Ovary (tissue), 9 donors: ENCODE results near the gene TXNDC17. TPM values are rescaled to one million over a fixed set of nuclear protein-coding genes. Genes with fewer than 3 reads are reported as not detected.

Source experiments
- DNase-seq, 5 donors: peaks; one replicate each; pipeline ENCODE4 v3.0.0-alpha.2; 2019 to 2020
- H3K27ac ChIP-seq, 2 donors: fragments of 200-600 bp; one replicate each; pipeline versions ENCODE4 v1.5.1 to v1.8.0; 2019 to 2022
- H3K27me3 ChIP-seq: fragments of 200-600 bp; one replicate; pipeline ENCODE4 v1.8.0; 2022
- H3K36me3 ChIP-seq: fragments of 200-600 bp; sonication (generic); one replicate; pipeline ENCODE4 v1.5.1; 2019
- H3K4me1 ChIP-seq: one replicate; pipeline ENCODE4 v1.8.1; 2013; ENCODE audit warnings: mild to moderate bottlenecking, moderate library complexity; ENCODE audit not compliant: insufficient read depth
- H3K4me3 ChIP-seq: fragments of 200-600 bp; sonication (generic); one replicate; pipeline ENCODE4 v1.5.1; 2017
- H3K9me3 ChIP-seq, 2 donors: fragments of 200-600 bp in 1 of 2; sonication (generic) in 1 of 2; one replicate each; pipeline versions ENCODE4 v1.5.1 to v1.8.1; 2013 to 2019; ENCODE audit warnings: mild to moderate bottlenecking in 1 of 2, moderate library complexity in 1 of 2
- CTCF ChIP-seq, 3 donors: fragments of 450-650 bp in 2 of 3; fragments of 200-600 bp in 1 of 3; IDR thresholded peaks; one replicate each; pipeline versions ENCODE4 v1.5.1 to v1.8.0; 2016 to 2022; ENCODE audit warnings: antibody characterized with exemption in 3 of 3, mild to moderate bottlenecking in 1 of 3
- EP300 ChIP-seq: sonication (generic); formaldehyde crosslinking; IDR thresholded peaks from one replicate; pipeline ENCODE4 v1.6.1; 2017; ENCODE audit warnings: antibody characterized with exemption
- POLR2A ChIP-seq: fragments of 450-650 bp; IDR thresholded peaks from one replicate; pipeline ENCODE4 v1.6.1; 2017; ENCODE audit warnings: antibody characterized with exemption, mild to moderate bottlenecking, moderate library complexity
- WGBS, 3 donors: extraction: QIAGEN DNeasy Blood & Tissue Kit in 1 of 3; methylation state at CpG; one replicate each; pipeline versions ENCODE4 v1.1.5 to v1.1.7; 2013 to 2017; 5-methylcytosine and 5-hydroxymethylcytosine counted together
- intact Hi-C, 4 donors: fragments of 100-400 bp; cut with DNase I; formaldehyde crosslinking; loops; one replicate each; pipeline versions ENCODE4 v1.11.0 to v1.15.1; 2022 to 2023
- polyA plus RNA-seq, 2 donors: library from polyadenylated mRNA; stranded (reverse); fragments of 200-250 nt in 1 of 2; fragments of 350-450 nt in 1 of 2; fragmentation: Illumina TruSeq in 1 of 2; extraction: RNeasy Lipid Tissue Mini Kit (QIAGEN cat#74804) in 1 of 2; gene quantifications; one replicate each; pipeline ENCODE4 v1.2.3, GENCODE V29; 2013 to 2014
- total RNA-seq, 7 donors: library from RNA; depleted of rRNA in 2 of 7; stranded (reverse); fragments of >200 nt in 2 of 7; fragmentation: NEBNext Ultra II Directional in 3 of 7; extraction: Animal tissue kit (Norgen Biotek cat#: 25700) in 3 of 7; gene quantifications; one replicate each; pipeline versions ENCODE4 v1.1.0 to v1.2.4, GENCODE V29; 2016 to 2023
- donor health status: DM: no; HTN: no; CAD: no; lungs with moderate emphysema.
- donor health status: DM: no; HTN: no; CAD: no.
- donor health status: Bipolar disorder and iron deficiency.
- donor health status: DM: yes; HTN: yes; CAD: no.
- donor health status: DM: no; HTN: no; CAD: no.
- donor health status: DM: yes; HTN: yes; CAD: no.

Gene TXNDC17
- total and polyA plus RNA-seq, 9 donors = 19.0 to 104 (median 41.3) TPM

GRCh38 chr17:6668727-6669425 lies 28.0 kb downstream of the TXNDC17 start:
- intact Hi-C loops = loop anchor here (5.0 to 10.0 kb wide), 8 partner anchors 86 to 343 kb away; partner anchors contain the start of genes ALOX12 (in 1 of the 4), RNASEK (in 1 of the 4) and XAF1 (in 1 of the 4)
- no peak overlapping the region for H3K27ac ChIP-seq
- WGBS, 3 donors = 36 to 50% (median 43%) methylated on average over 14 of the region's 14 CpGs

GRCh38 chr17:6669479-6670212 lies 28.8 kb downstream of the TXNDC17 start:
- H3K4me1 ChIP-seq = peaks cover 3% of the 10 kb centered on the region
- no peak overlapping the region for H3K27ac ChIP-seq
- H3K4me3 ChIP-seq = no peak overlapping the region
- no peaks in the 10 kb centered on the region for H3K27me3 ChIP-seq
- no peak for DNase-seq
- TF ChIP-seq EP300 (no peak), POLR2A (no peak), CTCF (IDR thresholded peaks at IDR 0.05) (no peak)
- no peaks in the 10 kb centered on the region for H3K9me3 ChIP-seq
- 81 to 85% (median 81%) methylated on average over 10 of the region's 10 CpGs for WGBS, 3 donors
- H3K36me3 ChIP-seq = no peaks in the 10 kb centered on the region
- intact Hi-C loops = loop anchor here (5.0 to 10.0 kb wide), 9 partner anchors 85 to 343 kb away; partner anchors contain the start of genes ALOX12 (in 1 of the 4), RNASEK (in 1 of the 4), TEKT1 (in 1 of the 4) and XAF1 (in 1 of the 4)

More at GRCh38 chr17:6668727-6669425, 28.0 kb downstream of the TXNDC17 start:
- Histone ChIP-seq H3K9me3 (no peaks in the 10 kb centered on the region), H3K36me3 (no peaks in the 10 kb centered on the region), H3K4me1 (peaks cover 3% of the 10 kb centered on the region), H3K27me3 (no peaks in the 10 kb centered on the region), H3K4me3 (no peak overlapping the region)
- TF ChIP-seq POLR2A (no peak), EP300 (no peak), CTCF (IDR thresholded peaks at IDR 0.05) (no peak)
- no peak for DNase-seq

- WGBS, 3 donors = 93 to 96% (median 94%) methylated on average over 8 of the region's 8 CpGs
- H3K27me3 ChIP-seq = no peaks in the 10 kb centered on the region
- no peaks in the 10 kb centered on the region for H3K36me3 ChIP-seq
- TF ChIP-seq POLR2A = no peak
- TF ChIP-seq CTCF (IDR thresholded peaks at IDR 0.05) = no peak
- TF ChIP-seq EP300 = no peak
- no peaks in the 10 kb centered on the region for H3K9me3 ChIP-seq
- intact Hi-C loops = loop anchor here in 1 of 4 donors (10.0 kb wide), 1 partner anchor 164 kb away; the partner anchor contains the start of gene TEKT1
- H3K27ac ChIP-seq = no peak overlapping the region
- DNase-seq = no peak
- no peak overlapping the region for H3K4me3 ChIP-seq
- peaks cover 3% of the 10 kb centered on the region for H3K4me1 ChIP-seq
These were observed 29.7 kb downstream of the TXNDC17 start for GRCh38 chr17:6670571-6670970.

GRCh38 chr17:6670999-6671398 lies 30.1 kb downstream of the TXNDC17 start:
- no peaks in the 10 kb centered on the region for H3K36me3 ChIP-seq
- H3K27me3 ChIP-seq = no peaks in the 10 kb centered on the region
- no peak overlapping the region for H3K27ac ChIP-seq
- TF ChIP-seq EP300 (no peak), CTCF (IDR thresholded peaks at IDR 0.05) (no peak), POLR2A (no peak)
- intact Hi-C loops = loop anchor here in 1 of 4 donors (10.0 kb wide), 1 partner anchor 164 kb away; the partner anchor contains the start of gene TEKT1
- peaks cover 3% of the 10 kb centered on the region for H3K4me1 ChIP-seq
- no peaks in the 10 kb centered on the region for H3K9me3 ChIP-seq
- DNase-seq = no peak
- no peak overlapping the region for H3K4me3 ChIP-seq
- 74 to 93% (median 89%) methylated on average over 6 of the region's 6 CpGs for WGBS, 3 donors
